Stomach (tissue), 4 donors: ENCODE results near the gene CLCN1.

Experiments used
- CTCF ChIP-seq, 7 experiments: fragments of 450-650 bp in 4 of 7; fragments of 200-600 bp in 3 of 7; sonication (generic) in 3 of 7; IDR thresholded peaks; one replicate each; pipeline ENCODE4 v1.5.1; 2016 to 2019; ENCODE audit warnings: antibody characterized with exemption in 7 of 7, control low read depth in 2 of 7, mild to moderate bottlenecking in 1 of 7
- EP300 ChIP-seq: sonication (generic); formaldehyde crosslinking; IDR thresholded peaks from one replicate; pipeline ENCODE4 v1.6.1; 2017; ENCODE audit warnings: antibody characterized with exemption
- POLR2A ChIP-seq, 4 donors: fragments of 450-650 bp; IDR thresholded peaks; one replicate each; pipeline ENCODE4 v1.6.1; 2016; ENCODE audit warnings: antibody characterized with exemption in 4 of 4, control low read depth in 2 of 4, mild to moderate bottlenecking in 1 of 4, moderate library complexity in 1 of 4

- TF ChIP-seq CTCF (IDR thresholded peaks at IDR 0.05) (no peak), POLR2A (IDR thresholded peaks at IDR 0.05) (no peak), EP300 (no peak)
Measured at GRCh38 chr7:143359771-143360353, 44.0 kb downstream of the CLCN1 start.
